Muscle of back (tissue), 13 donors: Measurements from ENCODE around the gene IL7R. TPM values are rescaled to one million over a fixed set of nuclear protein-coding genes. Genes with fewer than 3 reads are reported as not detected.

ENCODE experiments used
- DNase-seq, 3 donors: peaks; one replicate each; pipeline versions ENCODE4 v3.0.0 to v3.0.0-alpha.2; 2013
- long read RNA-seq, 9 donors: transcript quantifications; one replicate each; lab custom pipeline, GENCODE V29; 2026
- polyA plus RNA-seq, 10 donors: library from polyadenylated mRNA; unstranded; fragments of 120-200 nt; gene quantifications; one replicate each; pipeline ENCODE4 v1.2.1, GENCODE V29; 2013; ENCODE audit not compliant: insufficient read length in 10 of 10

IL7R gene
- polyA plus RNA-seq = 10 to 100 TPM in 1 of 10 donors, 1 to 10 TPM in 7, under 1 TPM in 2; 0.90 to 36.7 (median 1.7) TPM
- long read RNA-seq, donor 1 = 0 reads
- long read RNA-seq, donor 2 = 0 reads
- long read RNA-seq, donor 3 = 0 reads
- long read RNA-seq, donor 4 = 0 reads
- long read RNA-seq, donor 5 = 0 reads
- long read RNA-seq, donor 6 = 0 reads
- long read RNA-seq, donor 7 = 0 reads
- long read RNA-seq, donor 8 = 0 reads
- long read RNA-seq, donor 9 = 0 reads

DNA sequence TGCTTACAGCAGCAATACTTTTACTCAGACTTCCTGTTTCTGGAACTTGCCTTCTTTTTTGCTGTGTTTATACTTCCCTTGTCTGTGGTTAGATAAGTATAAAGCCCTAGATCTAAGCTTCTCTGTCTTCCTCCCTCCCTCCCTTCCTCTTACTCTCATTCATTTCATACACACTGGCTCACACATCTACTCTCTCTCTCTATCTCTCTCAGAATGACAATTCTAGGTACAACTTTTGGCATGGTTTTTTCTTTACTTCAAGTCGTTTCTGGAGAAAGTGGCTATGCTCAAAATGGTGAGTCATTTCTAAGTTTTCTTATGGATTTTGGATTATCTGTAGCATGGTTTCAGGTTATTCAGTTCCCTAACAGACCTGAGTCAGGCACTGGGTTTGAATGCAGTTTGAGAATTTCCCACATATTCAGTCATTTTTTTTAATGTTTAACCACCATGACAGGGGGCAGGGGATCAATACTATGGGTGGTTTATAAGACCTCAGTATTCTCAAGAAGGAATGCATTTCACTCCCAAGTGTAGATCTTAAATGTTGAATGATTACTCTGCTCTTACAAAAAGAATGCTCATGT is at the start of gene IL7R:
IL7R (plus strand) TSS at position 127 of the 587 bp plus-strand sequence; CDS start at position 214, 87 bp downstream.
- DNase-seq = peak in 1 of 3 donors; percentile 21

DNA sequence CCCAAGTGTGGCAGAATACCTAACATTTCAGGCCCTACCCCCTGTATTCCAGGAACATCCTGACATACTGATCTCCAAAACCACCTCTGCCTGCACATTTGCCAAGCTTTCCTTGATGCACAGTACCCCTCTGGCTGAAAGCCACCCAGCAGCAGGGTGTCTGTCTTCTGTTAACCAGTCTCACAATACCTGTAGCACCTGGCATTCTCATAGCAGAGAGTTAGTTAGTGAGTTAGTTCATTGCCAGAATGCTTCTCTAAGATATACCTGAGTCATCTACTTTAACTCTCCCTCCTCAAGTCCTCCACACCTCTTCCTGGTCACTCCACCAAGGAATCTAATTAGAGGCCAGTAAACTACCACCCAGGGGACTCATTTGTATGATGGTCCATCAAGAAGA is 46.1 kb upstream of the IL7R start:
- DNase-seq = no peak

DNA sequence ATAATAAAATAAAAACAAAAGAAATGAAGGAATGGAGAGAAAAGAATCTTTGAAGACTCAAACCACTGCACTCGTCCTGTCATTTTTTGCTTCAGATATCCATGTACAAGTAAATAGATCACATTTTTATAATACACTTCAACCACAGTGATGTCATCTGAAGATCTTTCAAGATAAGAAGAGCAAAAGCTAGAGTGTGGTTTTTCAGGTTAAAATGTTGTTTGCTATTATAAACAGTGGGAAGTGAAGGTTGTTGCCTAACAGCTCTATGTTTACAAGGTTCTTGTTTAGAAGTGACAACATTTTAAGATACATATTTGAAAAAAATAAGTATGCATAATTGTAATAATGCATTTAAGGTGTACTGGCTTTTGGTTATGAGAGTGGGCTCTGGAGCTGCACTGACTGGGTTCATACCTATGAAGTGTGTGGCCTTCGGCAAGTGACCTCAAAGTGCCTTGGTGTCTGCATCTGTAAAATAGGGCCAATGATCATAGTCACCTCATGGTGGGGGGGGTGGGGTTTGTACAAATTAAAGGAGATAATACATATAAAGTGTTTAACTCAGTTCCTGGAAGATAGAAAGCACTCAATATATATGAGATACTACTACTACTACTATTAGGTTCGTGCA is 45.5 kb upstream of the IL7R start:
- no peak for DNase-seq

DNA sequence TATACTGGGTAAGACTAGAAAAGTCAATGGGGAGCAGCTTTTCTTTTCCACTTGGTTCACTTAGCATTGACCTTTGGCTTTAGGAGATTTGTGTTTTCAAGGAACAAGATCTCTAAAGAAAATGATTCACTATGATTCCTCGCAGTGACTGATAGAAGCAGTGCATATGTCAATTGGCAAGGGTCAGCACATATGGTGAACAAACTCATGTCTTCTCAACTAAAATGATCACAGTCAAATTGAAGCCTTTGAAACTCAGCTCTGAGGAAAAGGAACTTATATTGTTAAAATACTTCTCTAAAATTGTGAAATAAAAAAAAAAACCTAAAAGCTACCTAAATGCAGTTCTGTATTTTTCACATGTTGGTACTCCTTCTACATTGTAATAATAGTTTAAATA is 43.2 kb upstream of the IL7R start:
- no peak for DNase-seq

GRCh38 chr5:35815089-35815936 is 41.4 kb upstream of the IL7R start:
- no peak for DNase-seq

DNA sequence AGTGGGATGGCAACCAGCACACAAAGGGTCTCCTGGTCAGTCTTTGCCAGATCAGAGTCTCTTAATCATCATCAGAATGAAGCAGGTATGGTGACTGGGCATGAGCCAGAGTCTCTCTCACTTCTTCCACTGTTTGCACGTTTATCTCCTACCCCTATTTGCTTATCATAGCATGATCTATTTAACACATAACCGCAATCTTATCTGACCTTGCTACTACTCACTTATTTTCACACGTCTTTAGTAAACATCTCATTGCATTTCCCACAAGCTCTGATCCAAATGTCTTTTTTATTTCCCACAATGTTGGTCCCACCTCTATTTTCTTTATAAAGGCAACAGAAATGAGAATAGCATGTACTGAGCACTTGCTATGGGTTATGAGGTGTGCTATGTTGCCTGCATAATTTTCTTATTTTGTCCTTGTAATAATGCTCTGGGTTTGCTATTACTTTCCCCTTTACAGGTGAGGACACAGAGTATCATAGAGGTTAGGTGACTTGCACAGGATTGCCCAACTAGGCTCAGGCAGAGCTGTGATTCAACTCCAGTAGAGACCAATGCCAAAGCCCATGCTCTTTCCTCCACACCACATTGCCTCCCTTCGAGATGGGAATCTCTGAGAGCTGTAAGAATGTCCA is 39.7 kb upstream of the IL7R start:
- no peak for DNase-seq

DNA sequence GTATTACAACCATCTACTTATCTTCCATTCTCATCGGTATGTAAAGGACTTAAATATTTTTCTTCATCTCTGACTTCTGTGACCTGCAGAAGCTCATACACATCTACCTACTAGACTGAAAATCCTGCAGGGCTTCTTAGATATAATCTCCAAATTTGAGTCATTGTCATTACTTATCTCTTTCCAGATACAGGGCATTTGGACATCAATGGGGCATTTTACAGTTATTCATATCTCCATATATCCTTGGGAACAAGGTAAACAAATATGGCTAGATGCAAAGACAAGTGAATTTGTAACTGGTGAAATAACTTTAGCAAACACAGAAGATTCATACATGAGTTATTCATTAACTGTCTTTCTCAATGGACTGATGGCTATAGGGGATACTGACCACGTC is 37.7 kb upstream of the IL7R start:
- DNase-seq = no peak

DNA sequence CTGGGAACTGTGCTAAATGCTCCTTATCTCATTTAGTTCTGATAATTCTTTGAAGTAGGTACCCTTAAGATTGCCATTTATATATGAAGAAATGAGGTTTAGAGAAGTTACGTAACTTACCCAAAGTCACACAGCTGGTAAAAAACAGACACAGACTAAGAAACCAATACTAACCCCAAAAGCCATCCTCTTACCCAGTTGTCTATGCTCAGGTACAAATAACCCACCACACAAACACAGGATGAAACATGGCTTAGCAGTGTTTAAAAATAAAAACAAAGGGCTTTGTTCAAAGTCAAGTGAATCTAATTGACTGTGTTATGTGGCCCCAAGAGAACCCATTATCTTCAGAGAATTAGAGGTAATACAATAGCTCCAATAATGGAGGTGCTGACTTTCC is 37.0 kb upstream of the IL7R start:
- no peak for DNase-seq

DNA sequence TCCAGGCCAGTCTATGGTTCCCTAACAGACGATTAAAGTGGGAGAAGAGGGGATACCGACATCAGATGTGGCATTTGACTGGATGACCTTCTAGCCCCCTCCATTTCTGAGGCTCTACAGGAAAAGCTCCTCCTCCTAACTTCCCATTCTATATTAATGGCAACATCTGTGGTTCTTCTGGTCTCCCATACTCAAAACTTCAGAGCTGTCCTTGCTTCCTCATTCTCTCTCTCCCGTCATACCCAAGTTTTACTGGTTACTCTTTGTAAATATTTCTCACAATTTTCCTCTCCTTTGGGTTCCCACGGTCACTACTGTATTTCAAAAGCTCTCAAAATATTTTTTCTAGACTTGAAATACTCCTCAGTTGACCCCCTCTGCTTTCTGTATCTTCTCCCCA is 36.0 kb upstream of the IL7R start:
- no peak for DNase-seq

DNA sequence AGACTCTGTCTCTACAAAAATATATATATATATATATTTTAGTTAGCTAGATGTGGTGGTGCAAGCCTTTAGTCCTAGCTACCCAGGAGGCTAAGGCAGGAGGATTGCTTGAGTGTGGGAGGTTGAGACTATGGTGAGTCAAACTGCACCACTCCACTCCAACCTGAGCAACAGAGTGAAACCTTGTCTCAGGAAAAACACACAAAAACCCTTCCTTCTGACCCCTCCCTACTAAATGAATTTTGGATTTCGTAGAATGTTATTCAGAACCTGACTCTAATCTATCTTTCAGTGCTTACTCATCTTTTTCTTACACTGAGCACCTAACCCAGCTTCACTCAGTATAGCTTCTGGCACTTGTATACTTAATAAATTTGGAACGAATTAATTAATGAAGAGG is 35.2 kb upstream of the IL7R start:
- no peak for DNase-seq

DNA sequence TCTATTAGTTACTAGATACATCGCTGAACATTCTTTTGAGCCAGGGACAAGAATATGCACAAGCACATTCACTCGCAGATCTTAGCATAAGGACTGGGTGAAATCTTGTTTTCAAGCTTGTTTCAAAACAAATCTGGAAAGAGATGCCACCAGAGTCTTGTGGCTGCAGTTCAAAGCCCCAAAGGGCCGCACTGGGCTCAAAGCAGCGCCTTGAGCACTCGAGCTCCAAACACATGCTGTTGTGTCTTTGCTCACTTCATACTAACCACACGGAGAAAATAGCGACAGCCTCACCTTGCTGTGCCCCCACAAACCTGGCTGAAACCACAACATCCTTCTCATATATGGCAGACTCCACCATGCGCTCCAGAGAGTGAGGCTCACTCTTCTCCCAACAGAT is 34.2 kb upstream of the IL7R start:
- no peak for DNase-seq

GRCh38 chr5:35823347-35824098 is 33.2 kb upstream of the IL7R start:
- no peak for DNase-seq

DNA sequence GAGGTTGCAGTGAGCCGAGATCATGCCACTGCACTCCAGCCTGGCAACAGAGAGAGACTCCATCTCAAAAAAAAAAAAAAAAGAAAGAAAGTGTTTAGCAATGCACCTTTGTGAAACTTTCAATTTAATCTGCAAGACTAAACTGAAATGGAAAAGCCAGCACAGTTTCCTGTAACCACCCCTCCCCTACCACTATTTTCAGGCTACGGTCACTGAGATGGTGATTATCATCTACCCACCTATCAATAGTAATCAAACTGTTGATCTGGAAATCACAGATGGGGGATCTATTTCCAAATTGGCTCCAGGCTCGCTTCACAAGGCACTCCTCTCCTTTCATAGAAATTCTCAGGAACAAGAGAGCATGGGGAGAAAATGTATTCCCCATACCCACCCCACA is 30.6 kb upstream of the IL7R start:
- DNase-seq = no peak

- no peak for DNase-seq
These were observed 30.1 kb upstream of the IL7R start for GRCh38 chr5:35826554-35826953.

- peak in 1 of 3 donors; percentile 6 for DNase-seq
These were observed 28.6 kb upstream of the IL7R start for GRCh38 chr5:35828082-35828598.

DNA sequence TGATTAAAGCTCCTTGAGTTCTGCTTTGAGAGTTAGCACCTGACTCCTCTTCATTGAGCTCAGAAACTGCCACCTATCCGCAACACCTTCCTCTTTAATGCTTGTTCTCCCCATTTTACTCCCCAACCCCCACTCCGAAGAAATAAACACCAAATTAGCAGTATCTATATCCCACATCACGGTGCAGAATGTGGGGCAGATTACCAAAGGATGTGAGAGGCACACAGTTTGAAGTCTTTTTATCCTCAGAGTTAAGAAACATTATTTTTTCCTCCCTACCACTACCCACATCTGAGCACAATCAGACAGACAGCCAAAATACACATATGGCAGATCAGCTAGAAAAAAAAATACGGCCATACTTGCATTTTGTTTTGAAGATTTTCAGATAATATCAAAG is 26.1 kb upstream of the IL7R start:
- no peak for DNase-seq

GRCh38 chr5:35832762-35833161 is 23.9 kb upstream of the IL7R start:
- no peak for DNase-seq

GRCh38 chr5:35833224-35833623 is 23.5 kb upstream of the IL7R start:
- no peak for DNase-seq

GRCh38 chr5:35835796-35836742 is 20.6 kb upstream of the IL7R start:
- DNase-seq = no peak
